Measurements from ENCODE around the gene MAPK10.
"Not testable (repeated sequence)": the region's sequence is repeated elsewhere in the genome, so short reads cannot be mapped to it uniquely, and the experiment has no call there.

Gene MAPK10

GRCh38 chr4:86106475-86106874, 253.4 kb downstream of the MAPK10 start:
- DNase-seq (ENCODE audit: low read depth in 2 of 2), result no peak

- DNase-seq (ENCODE audit: low read depth in 2 of 2), result no peak
Measured at GRCh38 chr4:86101841-86102240, 258.0 kb downstream of the MAPK10 start.

GRCh38 chr4:86101410-86101809, 258.4 kb downstream of the MAPK10 start:
- DNase-seq (ENCODE audit: low read depth in 2 of 2), result no peak

DNA sequence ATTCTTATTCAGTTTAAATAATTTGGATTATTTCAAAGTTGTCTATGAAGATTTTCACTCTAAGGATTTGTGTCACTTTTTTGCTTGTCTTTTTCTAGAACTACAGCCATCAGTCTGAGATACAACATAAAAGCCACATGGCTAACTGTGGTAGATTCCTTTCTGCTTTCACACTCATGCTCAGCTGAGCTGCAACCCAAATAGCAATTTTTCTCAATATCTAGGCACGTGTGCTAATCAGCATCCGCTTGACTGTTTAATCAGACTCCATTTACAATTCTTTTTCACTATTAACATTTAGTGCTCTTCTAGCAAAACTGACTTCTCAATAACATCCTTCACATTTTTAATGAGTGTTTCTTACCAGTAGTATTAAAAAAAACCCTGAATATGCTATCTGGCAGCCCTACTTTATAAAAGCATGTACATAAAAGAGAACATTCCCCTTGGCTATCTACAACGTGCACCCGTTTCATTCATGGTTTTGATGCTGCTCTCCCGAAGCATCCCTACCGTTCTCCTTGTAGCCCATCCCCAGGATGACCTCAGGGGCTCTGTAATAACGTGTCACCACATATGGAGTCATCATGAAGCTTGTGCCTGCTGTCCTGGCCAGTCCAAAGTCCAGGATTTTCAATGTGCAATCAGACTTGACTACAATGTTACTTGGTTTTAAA, 259.2 kb downstream of the MAPK10 start:
- no peak for DNase-seq (ENCODE audit: low read depth in 2 of 2)

- DNase-seq (ENCODE audit: low read depth in 2 of 2), result no peak
Measured at GRCh38 chr4:86099348-86099747, 260.5 kb downstream of the MAPK10 start.

DNA sequence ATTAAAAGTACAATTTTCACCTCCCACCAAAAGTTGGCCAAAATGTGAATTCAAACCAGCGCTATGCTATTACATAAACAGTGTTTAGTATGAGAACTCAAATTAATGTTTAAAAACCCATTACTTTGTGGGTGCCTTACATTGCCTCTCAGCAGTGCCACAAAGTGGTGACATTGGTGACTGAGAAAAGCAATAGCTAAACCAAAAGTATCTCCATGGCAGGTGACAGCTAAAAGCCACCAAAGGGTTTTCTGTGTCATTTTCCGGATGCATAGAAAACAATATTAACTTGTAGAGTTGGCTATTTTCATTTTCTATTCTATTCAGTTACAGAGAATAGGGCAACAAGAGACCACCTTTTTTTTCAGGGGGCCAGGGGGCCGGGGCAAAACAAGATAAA, 261.2 kb downstream of the MAPK10 start:
- DNase-seq (ENCODE audit: low read depth in 2 of 2), result no peak

DNA sequence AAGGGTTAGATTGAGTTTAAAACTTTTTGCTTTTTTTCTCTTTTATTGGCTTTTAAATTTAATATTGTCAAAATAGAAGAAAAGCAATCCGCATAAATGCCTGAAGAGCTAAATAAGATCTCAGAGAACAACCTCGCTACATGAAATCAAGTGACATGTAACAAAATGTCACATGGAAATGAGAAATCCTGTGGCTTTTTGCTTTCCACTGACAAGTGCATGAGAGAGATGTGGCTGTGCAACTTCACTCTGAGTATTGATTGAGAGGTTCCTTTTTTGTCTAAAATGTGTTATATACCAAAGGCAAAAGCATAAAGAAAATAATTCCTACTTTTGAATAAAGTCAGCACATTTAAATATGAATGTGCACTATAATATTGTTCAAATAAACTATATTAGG, 263.5 kb downstream of the MAPK10 start:
- no peak for DNase-seq (ENCODE audit: low read depth in 2 of 2)

- DNase-seq (ENCODE audit: low read depth in 2 of 2), result no peak
Measured at GRCh38 chr4:86092684-86093083, 267.2 kb downstream of the MAPK10 start.

DNA sequence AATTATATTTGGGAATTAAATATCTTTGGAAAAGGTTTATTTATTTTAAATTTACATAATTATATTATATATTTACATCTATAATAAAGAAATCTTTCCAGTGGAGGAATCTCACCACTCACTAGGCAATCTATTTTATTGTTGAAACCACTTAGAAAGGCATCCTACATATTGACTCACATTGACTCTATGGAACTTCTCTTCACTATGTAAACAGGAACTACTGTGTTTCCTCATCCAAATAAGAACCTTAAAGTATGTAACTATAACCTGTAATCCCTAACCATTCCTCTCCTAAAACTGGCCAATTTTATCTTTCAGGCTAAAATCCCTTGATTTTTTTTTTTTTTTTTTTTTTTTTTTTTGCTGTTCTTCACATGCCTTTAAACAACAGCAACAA, 268.7 kb downstream of the MAPK10 start:
- no peak for DNase-seq (ENCODE audit: low read depth in 2 of 2)

DNA sequence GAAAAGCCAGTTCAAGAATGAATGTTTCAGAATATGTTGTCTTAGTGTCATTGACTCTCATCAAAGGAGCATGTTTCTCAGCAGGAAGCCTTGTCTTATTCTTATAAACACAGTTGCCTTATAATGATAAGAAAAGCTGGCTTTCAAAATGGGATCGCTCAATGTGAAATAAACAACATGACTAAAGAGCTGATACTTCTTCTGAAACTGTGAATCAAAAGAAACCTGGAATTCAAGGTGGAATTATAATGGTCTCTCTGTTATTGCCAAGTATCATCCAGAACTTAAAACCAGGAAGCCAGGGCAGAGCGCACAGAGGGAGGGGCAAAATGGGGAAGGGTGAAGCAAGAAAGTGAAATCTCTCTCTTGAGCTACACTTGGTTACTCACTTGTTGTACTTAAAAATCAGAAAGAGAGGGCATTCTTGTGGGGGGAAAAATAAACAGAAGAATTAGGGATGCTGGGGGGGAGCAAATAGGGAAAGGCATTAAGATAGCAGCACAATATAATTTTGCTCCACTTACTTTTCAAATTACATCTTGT, 270.0 kb downstream of the MAPK10 start:
- DNase-seq (ENCODE audit: low read depth in 2 of 2), result no peak

DNA sequence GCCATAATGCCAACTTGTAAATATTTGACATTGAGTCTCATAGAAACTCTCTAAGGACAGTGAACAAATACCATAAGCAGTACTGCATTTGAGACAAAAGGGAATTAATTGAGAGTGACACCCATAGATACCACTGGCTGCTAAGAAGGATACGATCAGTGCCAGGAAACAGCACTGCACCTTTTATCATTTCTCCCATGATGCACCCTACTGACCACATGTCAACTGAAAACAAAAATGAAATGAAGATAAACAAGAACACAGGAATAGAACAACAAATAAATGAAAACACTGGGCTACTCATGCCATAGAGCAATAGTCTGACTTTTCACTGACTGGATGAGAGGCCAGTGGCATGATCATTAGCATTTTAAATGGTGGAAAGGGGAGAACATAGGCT, 270.8 kb downstream of the MAPK10 start:
- no peak for DNase-seq (ENCODE audit: low read depth in 2 of 2)

- not testable (repeated sequence) for DNase-seq (ENCODE audit: low read depth in 2 of 2)
Measured at GRCh38 chr4:86075796-86076195, 284.1 kb downstream of the MAPK10 start.

- no peak for DNase-seq (ENCODE audit: low read depth in 2 of 2)
Measured at GRCh38 chr4:86060341-86060740, 299.5 kb downstream of the MAPK10 start.

- DNase-seq (ENCODE audit: low read depth in 2 of 2), result no peak
Measured at GRCh38 chr4:86058621-86059020, 301.2 kb downstream of the MAPK10 start.

DNA sequence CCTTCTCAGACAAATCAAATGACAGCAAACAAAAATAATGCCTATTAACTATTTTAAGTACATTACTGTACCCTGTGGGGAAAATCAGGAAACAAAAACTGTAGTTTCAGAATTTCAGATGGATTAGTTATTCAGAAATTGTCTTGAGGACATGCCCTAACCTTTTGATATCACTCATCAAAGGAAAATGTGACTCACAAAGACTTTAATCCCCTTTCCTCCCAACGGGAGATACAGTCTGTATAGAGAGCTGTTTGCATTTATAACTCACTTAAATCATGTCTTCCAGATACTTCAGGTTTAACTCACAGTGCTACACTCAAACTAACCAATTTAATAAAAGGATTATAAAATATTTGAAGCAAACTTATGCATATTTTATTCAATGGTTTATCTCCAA, 304.0 kb downstream of the MAPK10 start:
- no peak for DNase-seq (ENCODE audit: low read depth in 2 of 2)

GRCh38 chr4:86054286-86055032, 305.4 kb downstream of the MAPK10 start:
- DNase-seq (ENCODE audit: low read depth in 2 of 2), result no peak

DNA sequence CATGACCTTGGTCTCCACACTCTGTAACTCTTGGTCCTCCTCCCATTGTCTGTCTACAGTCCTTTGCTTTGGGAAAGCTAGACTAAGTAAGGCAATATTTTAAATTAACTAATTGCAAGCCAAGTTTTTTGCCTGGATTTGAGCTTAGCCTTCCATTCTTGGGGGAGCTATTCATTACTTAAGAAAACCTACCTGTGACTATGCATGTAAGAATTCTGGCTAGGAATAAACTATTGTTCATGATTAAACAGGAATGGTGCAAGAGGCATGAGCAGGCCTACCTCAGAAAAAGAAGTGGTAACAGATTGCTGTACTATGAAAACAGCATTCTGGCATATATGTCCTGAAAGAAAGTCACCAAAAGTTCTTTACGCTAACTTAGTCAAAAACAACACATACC, 309.4 kb downstream of the MAPK10 start:
- no peak for DNase-seq (ENCODE audit: low read depth in 2 of 2)

GRCh38 chr4:86048426-86048825, 311.4 kb downstream of the MAPK10 start:
- DNase-seq (ENCODE audit: low read depth in 2 of 2), result no peak

GRCh38 chr4:86044593-86044985, 315.3 kb downstream of the MAPK10 start:
- DNase-seq (ENCODE audit: low read depth in 2 of 2), result no peak

GRCh38 chr4:86043755-86044592, 315.9 kb downstream of the MAPK10 start:
- DNase-seq (ENCODE audit: low read depth in 2 of 2), result no peak

DNA sequence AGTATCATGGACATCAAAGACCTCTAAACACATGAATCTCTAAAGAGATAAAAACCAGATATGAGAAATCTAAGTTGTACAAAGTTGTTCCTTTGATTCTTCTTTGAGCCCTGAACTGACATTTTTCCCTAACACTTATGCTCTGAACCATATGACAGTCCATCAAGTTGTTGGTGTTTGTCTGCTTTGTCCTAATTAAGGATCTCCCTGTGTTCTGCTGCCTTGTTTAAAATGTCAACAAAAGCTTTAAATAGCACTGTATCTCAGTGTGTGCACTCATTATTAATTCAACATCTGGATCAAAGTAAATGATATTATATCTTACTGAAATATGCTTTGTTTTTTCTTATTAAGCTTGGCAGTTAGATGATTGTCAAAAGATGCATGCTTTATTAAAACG, 321.8 kb downstream of the MAPK10 start:
- DNase-seq (ENCODE audit: low read depth in 2 of 2), result no peak

GRCh38 chr4:86036736-86037135, 323.1 kb downstream of the MAPK10 start:
- DNase-seq (ENCODE audit: low read depth in 2 of 2), result no peak
